GM18907 (cell line): Measurements from ENCODE around the gene XYLT2.

Experiments used
- ATAC-seq: cut with Tn5 transposase; IDR thresholded peaks from one replicate; pipeline ENCODE4 v1.9.1; 2021; ENCODE audit warnings: mild to moderate bottlenecking, moderate library complexity; ENCODE audit not compliant: unreplicated experiment

The XYLT2 gene

GRCh38 chr17:50348522-50349242 is 2.8 kb downstream of the XYLT2 start:
- ATAC-seq, result no peak

GRCh38 chr17:50349243-50349600 is 3.3 kb downstream of the XYLT2 start:
- no peak for ATAC-seq

GRCh38 chr17:50350733-50351132 is 4.8 kb downstream of the XYLT2 start:
- no peak for ATAC-seq

- ATAC-seq, result no peak
Measured at GRCh38 chr17:50352072-50352692, 6.3 kb downstream of the XYLT2 start.

- no peak for ATAC-seq
Measured at GRCh38 chr17:50352693-50353599, 7.0 kb downstream of the XYLT2 start.

GRCh38 chr17:50353600-50354195 is 7.8 kb downstream of the XYLT2 start:
- no peak for ATAC-seq

- no peak for ATAC-seq
Measured at GRCh38 chr17:50354198-50354597, 8.3 kb downstream of the XYLT2 start.

GRCh38 chr17:50354776-50355175 is 8.8 kb downstream of the XYLT2 start:
- ATAC-seq, result no peak

GRCh38 chr17:50355336-50355700 is 9.4 kb downstream of the XYLT2 start:
- ATAC-seq, result no peak

GRCh38 chr17:50355701-50356341 is 9.9 kb downstream of the XYLT2 start:
- no peak for ATAC-seq

- no peak for ATAC-seq
Measured at GRCh38 chr17:50356418-50356817, 10.5 kb downstream of the XYLT2 start.

- ATAC-seq, result no peak
Measured at GRCh38 chr17:50356892-50357510, 11.1 kb downstream of the XYLT2 start.

GRCh38 chr17:50358177-50358576 is 12.3 kb downstream of the XYLT2 start:
- ATAC-seq, result no peak

- no peak for ATAC-seq
Measured at GRCh38 chr17:50359005-50359699, 13.2 kb downstream of the XYLT2 start.

GRCh38 chr17:50359998-50360461 is 14.1 kb downstream of the XYLT2 start:
- no peak for ATAC-seq

- no peak for ATAC-seq
Measured at GRCh38 chr17:50360486-50361115, 14.7 kb downstream of the XYLT2 start.

- ATAC-seq, result peak; percentile 40
Measured at GRCh38 chr17:50361561-50362480, 15.9 kb downstream of the XYLT2 start.

GRCh38 chr17:50362661-50363060 is 16.7 kb downstream of the XYLT2 start:
- ATAC-seq, result no peak
